Measurements from ENCODE around the gene RSKR. TPM values are rescaled to one million over a fixed set of nuclear protein-coding genes. Genes with fewer than 3 reads are reported as not detected.

Gene RSKR
- total RNA-seq, 1 experiment from 2014 or later = 18.9 TPM

- H3K9ac ChIP-seq (ENCODE audit: low read length) = peak overlapping the region; percentile 92
- no peaks in the 10 kb centered on the region for H3K27me3 ChIP-seq (ENCODE audit: insufficient read depth, low read length)
- peaks cover 85% of the 10 kb centered on the region for H3K79me2 ChIP-seq (ENCODE audit: insufficient read depth, low read length)
- H3K36me3 ChIP-seq (ENCODE audit: control insufficient read depth in 1 of 2, insufficient read depth in 2 of 2, low read length in 2 of 2) = peaks cover 5 to 30% of the 10 kb centered on the region in 2 experiments; a peak in 3 of 4 replicates
- intact Hi-C loops (cut with micrococcal nuclease) = no loop called here
- H3K4me3 ChIP-seq (replicated peaks in 1 of 2; ENCODE audit: low read depth in 1 of 2, low read length in 2 of 2) = peak overlapping the region; percentile 92 to 98
- H3K9me2 ChIP-seq (ENCODE audit: insufficient read depth) = no peaks in the 10 kb centered on the region
- peak overlapping the region; percentile 92 for H3K27ac ChIP-seq (ENCODE audit: low read depth, low read length)
- H3K9me3 ChIP-seq (ENCODE audit: control insufficient read depth in 1 of 2, insufficient read depth in 1 of 2, low read depth in 1 of 2, low read length in 2 of 2) = 0 out of 4 replicates have a peak, but pooled peaks cover 0 to 4% of the 10 kb centered on the region in 2 experiments
- peaks cover 12 to 18% of the 10 kb centered on the region in 2 experiments; a peak in 3 of 4 replicates for H3K4me1 ChIP-seq (ENCODE audit: control insufficient read depth in 1 of 2, insufficient read depth in 2 of 2, low read length in 2 of 2)
- POLR2A ChIA-PET = interaction anchor here (0.8 to 2.9 kb wide), 4 partner anchors 9 to 57 kb away, joined by 3 to 19 read pairs (median 6); partner anchors contain the start of genes BLTP2 and RPL23A
- ATAC-seq (0 out of 2 replicates have a peak, but pooled peaks have one; percentile 3), DNase-seq (ENCODE audit: low read depth, low spot score) (no peak)
- BruUV-seq (replicated peaks) = TSS peak; percentile 61
- H3K4me2 ChIP-seq (ENCODE audit: low read length) = peak overlapping the region; percentile 77
- RAD21 ChIA-PET (ENCODE audit: low non-redundant PET in 1 of 2, low total read pairs in 2 of 2, uncharacterized antibody in 2 of 2, unreplicated experiment in 2 of 2) = no interaction called here
- TF ChIP-seq MAX (IDR thresholded peaks at IDR 0.05) (no peak), ZFX (IDR thresholded peaks at IDR 0.05) (0 out of 2 replicates have a peak, but pooled peaks have one; percentile 26), ATF3 (IDR thresholded peaks at IDR 0.05) (no peak), CEBPB (IDR thresholded peaks at IDR 0.05; ENCODE audit: low read depth) (no peak)
- no peaks in the 10 kb centered on the region for H4K20me1 ChIP-seq (ENCODE audit: insufficient read depth)
- CTCF ChIA-PET = interaction anchor here (1.2 to 2.7 kb wide), 5 partner anchors 10 to 19 kb away, joined by 5 to 14 read pairs (median 10); partner anchors contain the start of gene BLTP2
- no peak overlapping the region for H2AFZ ChIP-seq (ENCODE audit: low read depth, low read length, poor library complexity, severe bottlenecking)
Observed at GRCh38 chr17:28662527-28662829, 48.5 kb upstream of the RSKR start.

GRCh38 chr17:28661635-28662526 lies 47.9 kb upstream of the RSKR start, which contains the start of the genes SDF2 and SUPT6H:
SDF2 (minus strand) TSS chr17:28661906; CDS start chr17:28661876, 30 bp downstream.
SUPT6H (plus strand) TSS chr17:28662205; CDS start chr17:28673402, 11,197 bp downstream.
- peaks cover 12 to 18% of the 10 kb centered on the region in 2 experiments; a peak in 3 of 4 replicates for H3K4me1 ChIP-seq (ENCODE audit: control insufficient read depth in 1 of 2, insufficient read depth in 2 of 2, low read length in 2 of 2)
- POLR2A ChIA-PET = interaction anchor here (0.8 to 2.9 kb wide), 7 partner anchors 9 to 58 kb away, joined by 3 to 19 read pairs (median 4); partner anchors contain the start of genes BLTP2 and RPL23A
- H3K27ac ChIP-seq (ENCODE audit: low read depth, low read length) = peak within 1 kb of the TSS; percentile 92
- intact Hi-C loops (cut with micrococcal nuclease) = no loop called here
- H3K4me2 ChIP-seq (ENCODE audit: low read length) = peak within 1 kb of the TSS; percentile 77
- DNase-seq (ENCODE audit: low read depth, low spot score) = peak; percentile 74
- CTCF ChIA-PET = interaction anchor here (1.2 to 2.7 kb wide), 5 partner anchors 10 to 18 kb away, joined by 5 to 14 read pairs (median 10); partner anchors contain the start of gene BLTP2
- H3K9me2 ChIP-seq (ENCODE audit: insufficient read depth) = no peaks in the 10 kb centered on the region
- no peaks in the 10 kb centered on the region for H3K27me3 ChIP-seq (ENCODE audit: insufficient read depth, low read length)
- TSS peak; percentile 77 for BruUV-seq (replicated peaks)
- peak within 1 kb of the TSS; percentile 92 for H3K9ac ChIP-seq (ENCODE audit: low read length)
- H3K4me3 ChIP-seq (replicated peaks in 1 of 2; ENCODE audit: low read depth in 1 of 2, low read length in 2 of 2) = peak within 1 kb of the TSS; percentile 92 to 98
- peaks cover 86% of the 10 kb centered on the region for H3K79me2 ChIP-seq (ENCODE audit: insufficient read depth, low read length)
- no peaks in the 10 kb centered on the region for H4K20me1 ChIP-seq (ENCODE audit: insufficient read depth)
- peak within 1 kb of the TSS; percentile 79 for H2AFZ ChIP-seq (ENCODE audit: low read depth, low read length, poor library complexity, severe bottlenecking)
- ATAC-seq = peak; percentile 90
- H3K9me3 ChIP-seq (ENCODE audit: control insufficient read depth in 1 of 2, insufficient read depth in 1 of 2, low read depth in 1 of 2, low read length in 2 of 2) = 0 out of 4 replicates have a peak, but pooled peaks cover 0 to 4% of the 10 kb centered on the region in 2 experiments
- peaks cover 5 to 30% of the 10 kb centered on the region in 2 experiments for H3K36me3 ChIP-seq (ENCODE audit: control insufficient read depth in 1 of 2, insufficient read depth in 2 of 2, low read length in 2 of 2)
- RAD21 ChIA-PET (ENCODE audit: low non-redundant PET in 1 of 2, low total read pairs in 2 of 2, uncharacterized antibody in 2 of 2, unreplicated experiment in 2 of 2) = interaction anchor here in 1 of 2 experiments (0.6 kb wide), 1 partner anchor 11 kb away, joined by 4 read pairs; no protein-coding TSS in a partner anchor
- peak; percentile 55 for TF ChIP-seq POLR2A (IDR thresholded peaks at IDR 0.05; ENCODE audit: borderline replicate concordance, extremely low read depth, insufficient read depth, insufficient read length)
- TF ChIP-seq SP1 (IDR thresholded peaks at IDR 0.05; ENCODE audit: low read depth) = peak; percentile 60; the same call in 1 of the 2 replicates
- TF ChIP-seq ZFX (IDR thresholded peaks at IDR 0.05) = peak; percentile 76
- peak; percentile 75 for TF ChIP-seq MAX (IDR thresholded peaks at IDR 0.05)
- no peak for TF ChIP-seq ATF3 (IDR thresholded peaks at IDR 0.05)
- peak; percentile 89 for TF ChIP-seq POLR2AphosphoS5 (IDR thresholded peaks at IDR 0.05; ENCODE audit: low read depth, low read length)
- TF ChIP-seq YY1 (IDR thresholded peaks at IDR 0.05; ENCODE audit: extremely low read depth, insufficient replicate concordance, low read depth, low read length) = peak; percentile 52
- TF ChIP-seq EGR1 (IDR thresholded peaks at IDR 0.05; ENCODE audit: low read depth) = peak; percentile 70
- no peak for TF ChIP-seq CBX3 (IDR thresholded peaks at IDR 0.05; ENCODE audit: low read depth)
- TF ChIP-seq SIN3A (IDR thresholded peaks at IDR 0.05; ENCODE audit: low read depth) = peak; percentile 90
- TF ChIP-seq TCF7L2 (IDR thresholded peaks at IDR 0.05; ENCODE audit: borderline replicate concordance, extremely low read depth, insufficient read depth, insufficient read length) = no peak
- TF ChIP-seq ELF1 (IDR thresholded peaks at IDR 0.05; ENCODE audit: borderline replicate concordance, low read depth) = peak; percentile 72

Measured in HCT116 (cell line).